Fibroblast of lung (primary cell): ENCODE results near the gene PCP4. TPM values are rescaled to one million over a fixed set of nuclear protein-coding genes. Genes with fewer than 3 reads are reported as not detected.

Experiments used
- DNase-seq, 2 donors: peaks; one replicate each; pipeline versions ENCODE4 v3.0.0 to v3.0.0-alpha.2; 2010; ENCODE audit warnings: low read depth in 2 of 2
- H2AFZ ChIP-seq: 2 replicates; pipeline ENCODE4 v1.5.1; 2012; ENCODE audit warnings: low read length, control low read depth, inconsistent platforms
- H3K27ac ChIP-seq: 2 replicates; pipeline ENCODE4 v1.5.1; 2011; ENCODE audit warnings: low read length, control low read depth; ENCODE audit not compliant: insufficient read depth
- H3K27me3 ChIP-seq: 2 replicates; pipeline ENCODE4 v1.5.1; 2011; ENCODE audit warnings: mild to moderate bottlenecking, low read length; ENCODE audit not compliant: control insufficient read depth, insufficient read depth
- H3K36me3 ChIP-seq: 2 replicates; pipeline ENCODE4 v1.5.1; 2011; ENCODE audit warnings: low read length; ENCODE audit not compliant: control insufficient read depth, insufficient read depth
- H3K4me1 ChIP-seq: 2 replicates; pipeline ENCODE4 v1.5.1; 2011; ENCODE audit warnings: low read length; ENCODE audit not compliant: control insufficient read depth, insufficient read depth; ENCODE audit errors: extremely low read depth
- H3K4me2 ChIP-seq: 2 replicates; pipeline ENCODE4 v1.5.1; 2011; ENCODE audit warnings: low read length, control low read depth; ENCODE audit not compliant: insufficient read depth; ENCODE audit errors: extremely low read depth
- H3K4me3 ChIP-seq, 4 experiments: fragments of 200-600 bp in 1 of 4; sonication (generic) in 1 of 4; replicated peaks in 1 of 4; 2 replicates each; pipeline ENCODE4 v1.5.1; 2011 to 2016; ENCODE audit warnings: low read length in 4 of 4, low read depth in 3 of 4, mild to moderate bottlenecking in 3 of 4, control low read depth in 2 of 4, inconsistent platforms in 1 of 4, mixed read lengths in 1 of 4; ENCODE audit not compliant: insufficient read depth in 1 of 4; ENCODE audit errors: control extremely low read depth in 1 of 4
- H3K79me2 ChIP-seq: 2 replicates; pipeline ENCODE4 v1.5.1; 2012; ENCODE audit warnings: mild to moderate bottlenecking, low read length, inconsistent platforms; ENCODE audit not compliant: control insufficient read depth, insufficient read depth
- H3K9ac ChIP-seq: 2 replicates; pipeline ENCODE4 v1.5.1; 2011; ENCODE audit warnings: mild to moderate bottlenecking, low read length, control low read depth; ENCODE audit not compliant: insufficient read depth
- H3K9me3 ChIP-seq: 2 replicates; pipeline ENCODE4 v1.5.1; 2012; ENCODE audit warnings: low read depth, low read length; ENCODE audit not compliant: control insufficient read depth, insufficient read depth
- H4K20me1 ChIP-seq: 2 replicates; pipeline ENCODE4 v1.5.1; 2011; ENCODE audit warnings: low read length; ENCODE audit not compliant: control insufficient read depth, insufficient read depth; ENCODE audit errors: extremely low read depth
- EZH2 ChIP-seq: IDR thresholded peaks from 2 replicates; pipeline ENCODE4 v1.5.1; 2012; ENCODE audit warnings: low read length, control low read depth, mild to moderate bottlenecking; ENCODE audit errors: missing control alignments
- polyA plus RNA-seq, 2 donors: library from polyadenylated mRNA; depleted of rRNA in 1 of 2; stranded (reverse) in 1 of 2; unstranded in 1 of 2; fragments of >200 nt; gene quantifications; 2 replicates each; pipeline ENCODE4 v1.2.1, GENCODE V29; 2011 to 2012; ENCODE audit warnings: missing spikeins in 1 of 2
- total RNA-seq: library from RNA; depleted of rRNA; stranded (reverse); fragments of >200 nt; gene quantifications from 2 replicates; pipeline ENCODE4 v1.2.1, GENCODE V29; 2014
- TF ChIP-seq, protein P1 (sequence below), 2 donors: IDR thresholded peaks in 1 of 2; conservative IDR thresholded peaks in 1 of 2; 1 replicate in 1 of 2; 2 replicates in 1 of 2; pipeline ENCODE4 v1.5.1; 2011 to 2012; ENCODE audit warnings: low read length in 2 of 2, control low read depth in 1 of 2, inconsistent platforms in 1 of 2, low read depth in 1 of 2, mild to moderate bottlenecking in 1 of 2

The PCP4 gene
- total and polyA plus RNA-seq, 2 donors (not counting 1 experiment from before 2014, with no cell fraction given): not detected

DNA sequence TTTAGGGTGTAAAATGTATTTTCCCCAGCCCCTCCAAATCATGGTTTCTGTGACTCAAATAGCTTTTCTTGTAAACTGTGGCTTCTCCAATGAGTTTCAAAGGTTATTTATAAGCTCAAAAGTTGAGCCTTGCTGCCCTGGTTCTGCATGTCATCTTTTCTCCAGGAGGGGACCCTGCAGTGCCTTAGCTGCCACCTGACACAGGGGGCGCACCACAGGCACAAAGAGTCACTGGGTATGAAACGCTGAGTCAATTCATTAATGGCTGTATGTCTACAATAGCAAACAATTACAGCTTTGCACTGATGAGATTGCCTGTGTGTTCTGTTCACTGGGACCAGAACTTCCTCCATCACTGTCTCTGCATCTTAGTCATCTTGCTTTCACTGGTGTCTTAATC, 100.8 kb downstream of the PCP4 start:
- Histone ChIP-seq H3K4me1 (no peaks in the 10 kb centered on the region), H3K79me2 (no peaks in the 10 kb centered on the region), H3K9ac (no peak overlapping the region), H2AFZ (no peak overlapping the region), H3K36me3 (no peaks in the 10 kb centered on the region), H3K4me3 (no peak overlapping the region), H3K4me2 (no peak overlapping the region), H3K9me3 (no peaks in the 10 kb centered on the region), H3K27me3 (no peaks in the 10 kb centered on the region), H3K27ac (no peak overlapping the region), H4K20me1 (no peaks in the 10 kb centered on the region)
- no peak for TF ChIP-seq EZH2
- TF ChIP-seq, protein P1, sequence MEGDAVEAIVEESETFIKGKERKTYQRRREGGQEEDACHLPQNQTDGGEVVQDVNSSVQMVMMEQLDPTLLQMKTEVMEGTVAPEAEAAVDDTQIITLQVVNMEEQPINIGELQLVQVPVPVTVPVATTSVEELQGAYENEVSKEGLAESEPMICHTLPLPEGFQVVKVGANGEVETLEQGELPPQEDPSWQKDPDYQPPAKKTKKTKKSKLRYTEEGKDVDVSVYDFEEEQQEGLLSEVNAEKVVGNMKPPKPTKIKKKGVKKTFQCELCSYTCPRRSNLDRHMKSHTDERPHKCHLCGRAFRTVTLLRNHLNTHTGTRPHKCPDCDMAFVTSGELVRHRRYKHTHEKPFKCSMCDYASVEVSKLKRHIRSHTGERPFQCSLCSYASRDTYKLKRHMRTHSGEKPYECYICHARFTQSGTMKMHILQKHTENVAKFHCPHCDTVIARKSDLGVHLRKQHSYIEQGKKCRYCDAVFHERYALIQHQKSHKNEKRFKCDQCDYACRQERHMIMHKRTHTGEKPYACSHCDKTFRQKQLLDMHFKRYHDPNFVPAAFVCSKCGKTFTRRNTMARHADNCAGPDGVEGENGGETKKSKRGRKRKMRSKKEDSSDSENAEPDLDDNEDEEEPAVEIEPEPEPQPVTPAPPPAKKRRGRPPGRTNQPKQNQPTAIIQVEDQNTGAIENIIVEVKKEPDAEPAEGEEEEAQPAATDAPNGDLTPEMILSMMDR (conservative IDR thresholded peaks at IDR 0.05 in 1 of 2, IDR thresholded peaks at IDR 0.05 in 1 of 2; ENCODE audit: low read depth in 1 of 2, low read length in 2 of 2): no peak
- no peak for DNase-seq

DNA sequence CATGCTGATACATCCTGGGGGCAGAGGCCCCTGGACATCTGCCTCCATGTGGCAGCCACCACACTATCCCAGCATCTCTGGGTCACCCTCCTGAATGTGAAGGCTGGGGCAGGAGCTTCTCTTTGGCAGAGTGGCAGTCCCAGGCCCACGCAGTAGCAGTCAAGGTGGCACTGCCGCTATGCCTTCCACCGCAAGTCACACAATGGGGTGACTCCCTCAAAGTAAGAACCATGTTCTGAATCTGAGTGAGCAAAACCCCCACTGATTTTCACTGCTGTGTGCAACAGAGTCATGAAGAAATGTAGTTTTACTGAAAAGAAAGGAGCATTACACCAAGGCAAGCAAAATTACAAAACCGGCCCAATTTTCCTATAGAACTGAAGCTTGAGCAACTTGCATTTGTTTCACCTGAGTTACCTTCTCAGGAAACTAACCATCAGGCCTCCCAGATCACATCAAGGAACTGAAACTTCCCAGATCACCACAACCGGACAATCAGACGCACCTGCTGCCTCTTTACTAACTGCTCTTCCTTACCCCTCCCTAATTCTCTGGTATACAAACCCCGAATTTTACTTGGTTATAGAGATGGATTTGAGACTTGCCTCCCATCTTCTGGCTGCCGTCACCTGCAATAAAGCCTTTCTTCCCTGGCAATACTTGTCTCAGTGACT, 102.6 kb downstream of the PCP4 start:
- no peak overlapping the region for H2AFZ ChIP-seq
- H3K79me2 ChIP-seq: no peaks in the 10 kb centered on the region
- no peak overlapping the region for H3K27ac ChIP-seq
- H3K4me3 ChIP-seq: no peak overlapping the region
- no peaks in the 10 kb centered on the region for H3K4me1 ChIP-seq
- DNase-seq: no peak
- H3K9ac ChIP-seq: no peak overlapping the region
- H3K36me3 ChIP-seq: no peaks in the 10 kb centered on the region
- TF ChIP-seq EZH2: no peak
- TF ChIP-seq, protein P1 (conservative IDR thresholded peaks at IDR 0.05 in 1 of 2, IDR thresholded peaks at IDR 0.05 in 1 of 2; ENCODE audit: low read depth in 1 of 2, low read length in 2 of 2): no peak
- no peaks in the 10 kb centered on the region for H3K9me3 ChIP-seq
- no peaks in the 10 kb centered on the region for H4K20me1 ChIP-seq
- no peak overlapping the region for H3K4me2 ChIP-seq
- no peaks in the 10 kb centered on the region for H3K27me3 ChIP-seq

- Histone ChIP-seq H4K20me1 (no peaks in the 10 kb centered on the region), H3K9me3 (no peaks in the 10 kb centered on the region), H2AFZ (no peak overlapping the region), H3K79me2 (no peaks in the 10 kb centered on the region), H3K27ac (no peak overlapping the region), H3K4me1 (no peaks in the 10 kb centered on the region), H3K27me3 (no peaks in the 10 kb centered on the region), H3K4me3 (no peak overlapping the region), H3K9ac (no peak overlapping the region), H3K4me2 (no peak overlapping the region), H3K36me3 (no peaks in the 10 kb centered on the region)
- DNase-seq: no peak
- TF ChIP-seq EZH2: no peak
- TF ChIP-seq, protein P1 (conservative IDR thresholded peaks at IDR 0.05 in 1 of 2, IDR thresholded peaks at IDR 0.05 in 1 of 2; ENCODE audit: low read depth in 1 of 2, low read length in 2 of 2): no peak
Measured at GRCh38 chr21:39971956-39972355, 104.7 kb downstream of the PCP4 start.
